Measurements from ENCODE around the gene GLCCI1. TPM values are rescaled to one million over a fixed set of nuclear protein-coding genes. Genes with fewer than 3 reads are reported as not detected.

GLCCI1 gene
- total RNA-seq, 2 donors from 2014 or later = 44.3 to 55.8 TPM

- DNase-seq = no peak
- Histone ChIP-seq H3K9me3 (ENCODE audit: control insufficient read depth, low read length) (no peaks in the 10 kb centered on the region), H3K27ac (ENCODE audit: low read depth, low read length) (no peak overlapping the region), H3K27me3 (ENCODE audit: control insufficient read depth, insufficient read depth, low read length, poor library complexity, severe bottlenecking) (no peaks in the 10 kb centered on the region), H3K4me1 (ENCODE audit: control insufficient read depth, insufficient read depth, low read length) (no peaks in the 10 kb centered on the region), H3K36me3 (ENCODE audit: control insufficient read depth, insufficient read depth, low read length) (no peaks in the 10 kb centered on the region), H3K9ac (ENCODE audit: extremely low read depth, low read length, poor library complexity, severe bottlenecking) (no peak overlapping the region), H3K4me3 (ENCODE audit: low read length) (no peak overlapping the region)
- Mint-ChIP-seq H3K36me3 (ENCODE audit: low read depth) (peaks cover 5% of the 10 kb centered on the region), H3K4me1 (peaks cover 10% of the 10 kb centered on the region), H3K27ac (no peak overlapping the region), H3K4me3 (no peak overlapping the region), H3K27me3 (ENCODE audit: insufficient read depth) (no peaks in the 10 kb centered on the region), H3K9me3 (no peaks in the 10 kb centered on the region)
- WGBS, 2 experiments (ENCODE audit: insufficient coverage in 1 of 2, insufficient read length in 1 of 2) = 83 to 94% methylated on average over 1 to 3 of the region's 3 CpGs
- TF ChIP-seq, protein P1, sequence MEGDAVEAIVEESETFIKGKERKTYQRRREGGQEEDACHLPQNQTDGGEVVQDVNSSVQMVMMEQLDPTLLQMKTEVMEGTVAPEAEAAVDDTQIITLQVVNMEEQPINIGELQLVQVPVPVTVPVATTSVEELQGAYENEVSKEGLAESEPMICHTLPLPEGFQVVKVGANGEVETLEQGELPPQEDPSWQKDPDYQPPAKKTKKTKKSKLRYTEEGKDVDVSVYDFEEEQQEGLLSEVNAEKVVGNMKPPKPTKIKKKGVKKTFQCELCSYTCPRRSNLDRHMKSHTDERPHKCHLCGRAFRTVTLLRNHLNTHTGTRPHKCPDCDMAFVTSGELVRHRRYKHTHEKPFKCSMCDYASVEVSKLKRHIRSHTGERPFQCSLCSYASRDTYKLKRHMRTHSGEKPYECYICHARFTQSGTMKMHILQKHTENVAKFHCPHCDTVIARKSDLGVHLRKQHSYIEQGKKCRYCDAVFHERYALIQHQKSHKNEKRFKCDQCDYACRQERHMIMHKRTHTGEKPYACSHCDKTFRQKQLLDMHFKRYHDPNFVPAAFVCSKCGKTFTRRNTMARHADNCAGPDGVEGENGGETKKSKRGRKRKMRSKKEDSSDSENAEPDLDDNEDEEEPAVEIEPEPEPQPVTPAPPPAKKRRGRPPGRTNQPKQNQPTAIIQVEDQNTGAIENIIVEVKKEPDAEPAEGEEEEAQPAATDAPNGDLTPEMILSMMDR (conservative IDR thresholded peaks at IDR 0.05) = no peak
Observed at GRCh38 chr7:8115547-8116402, 147.2 kb downstream of the GLCCI1 start.

DNA sequence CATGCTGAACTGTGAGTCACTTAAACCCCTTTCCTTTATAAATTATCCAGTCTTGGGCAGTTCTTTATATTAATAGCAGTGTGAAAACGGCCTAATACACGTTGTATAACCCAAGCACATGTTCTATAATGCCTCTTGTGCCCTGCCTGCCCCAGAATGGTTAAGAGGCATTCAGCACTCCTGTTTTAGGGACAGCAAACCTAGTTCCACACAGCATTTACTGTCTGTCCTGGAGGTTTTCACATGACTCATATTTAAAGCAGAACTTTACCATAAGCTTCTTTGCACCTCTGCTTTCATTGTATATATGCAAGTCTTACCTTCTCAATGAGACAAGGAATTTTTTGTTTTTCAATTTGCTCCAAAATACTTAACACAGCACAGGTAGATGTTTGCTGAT is 148.6 kb downstream of the GLCCI1 start:
- Histone ChIP-seq H3K9ac (ENCODE audit: extremely low read depth, low read length, poor library complexity, severe bottlenecking) (no peak overlapping the region), H3K9me3 (ENCODE audit: control insufficient read depth, low read length) (no peaks in the 10 kb centered on the region), H3K36me3 (ENCODE audit: control insufficient read depth, insufficient read depth, low read length) (no peaks in the 10 kb centered on the region), H3K27me3 (ENCODE audit: control insufficient read depth, insufficient read depth, low read length, poor library complexity, severe bottlenecking) (no peaks in the 10 kb centered on the region), H3K4me3 (ENCODE audit: low read length) (no peak overlapping the region), H3K4me1 (ENCODE audit: control insufficient read depth, insufficient read depth, low read length) (no peaks in the 10 kb centered on the region), H3K27ac (ENCODE audit: low read depth, low read length) (no peak overlapping the region)
- no peak overlapping the region for H3K27ac Mint-ChIP-seq
- H3K4me1 Mint-ChIP-seq = no peaks in the 10 kb centered on the region
- H3K36me3 Mint-ChIP-seq (ENCODE audit: low read depth) = peaks cover 5% of the 10 kb centered on the region
- no peaks in the 10 kb centered on the region for H3K9me3 Mint-ChIP-seq
- no peak for DNase-seq
- H3K27me3 Mint-ChIP-seq (ENCODE audit: insufficient read depth) = no peaks in the 10 kb centered on the region
- 88 to 89% methylated on average over 2 of the region's 2 CpGs for WGBS, 2 experiments (ENCODE audit: insufficient coverage in 1 of 2, insufficient read length in 1 of 2)
- TF ChIP-seq, protein P1 (conservative IDR thresholded peaks at IDR 0.05) = no peak
- no peak overlapping the region for H3K4me3 Mint-ChIP-seq

DNA sequence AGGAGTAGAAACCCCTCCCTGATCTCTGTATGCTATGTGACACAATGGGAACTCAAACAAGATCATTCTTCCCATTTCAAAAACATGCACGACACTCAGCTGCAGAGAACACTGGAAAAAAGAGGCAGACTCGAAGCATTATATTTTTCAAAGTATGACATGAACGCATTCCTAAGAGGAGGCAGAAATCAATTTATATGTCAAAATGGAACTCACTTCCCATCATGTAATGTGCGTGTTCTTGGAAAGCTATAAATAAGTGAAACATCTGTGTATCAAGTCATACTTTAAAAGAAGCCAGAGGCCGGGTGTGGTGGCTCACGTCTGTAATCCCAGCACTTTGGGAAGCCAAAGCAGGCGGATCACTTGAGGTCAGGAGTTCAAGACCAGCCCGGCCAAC is 150.7 kb downstream of the GLCCI1 start:
- no peaks in the 10 kb centered on the region for H3K9me3 ChIP-seq (ENCODE audit: control insufficient read depth, low read length)
- peaks cover 5% of the 10 kb centered on the region for H3K36me3 Mint-ChIP-seq (ENCODE audit: low read depth)
- DNase-seq = no peak
- no peaks in the 10 kb centered on the region for H3K9me3 Mint-ChIP-seq
- H3K4me3 ChIP-seq (ENCODE audit: low read length) = no peak overlapping the region
- H3K4me3 Mint-ChIP-seq = no peak overlapping the region
- H3K36me3 ChIP-seq (ENCODE audit: control insufficient read depth, insufficient read depth, low read length) = no peaks in the 10 kb centered on the region
- WGBS, 2 experiments (ENCODE audit: insufficient coverage in 1 of 2, insufficient read length in 1 of 2) = 90 to 92% methylated on average over 5 to 8 of the region's 8 CpGs
- H3K27ac Mint-ChIP-seq = no peak overlapping the region
- no peak overlapping the region for H3K27ac ChIP-seq (ENCODE audit: low read depth, low read length)
- no peaks in the 10 kb centered on the region for H3K4me1 ChIP-seq (ENCODE audit: control insufficient read depth, insufficient read depth, low read length)
- TF ChIP-seq, protein P1 (conservative IDR thresholded peaks at IDR 0.05) = no peak
- H3K27me3 ChIP-seq (ENCODE audit: control insufficient read depth, insufficient read depth, low read length, poor library complexity, severe bottlenecking) = no peaks in the 10 kb centered on the region
- H3K9ac ChIP-seq (ENCODE audit: extremely low read depth, low read length, poor library complexity, severe bottlenecking) = no peak overlapping the region
- peaks cover 4% of the 10 kb centered on the region for H3K4me1 Mint-ChIP-seq
- no peaks in the 10 kb centered on the region for H3K27me3 Mint-ChIP-seq (ENCODE audit: insufficient read depth)

Measured in endodermal cell (in vitro differentiated cells).